Right ventricle myocardium superior (tissue), 1 donor: ENCODE measurements around the gene OR2T35. TPM values are rescaled to one million over a fixed set of nuclear protein-coding genes. Genes with fewer than 3 reads are reported as not detected.

Experiments
- ATAC-seq: fragments of 200-7000 bp; cut with Tn5 transposase; one replicate; pipeline ENCODE4 v1.9.1; 2020; ENCODE audit warnings: mild to moderate bottlenecking; ENCODE audit not compliant: poor library complexity
- DNase-seq: peaks from one replicate; pipeline ENCODE4 v3.0.0-alpha.2; 2020
- intact Hi-C: fragments of 100-400 bp; cut with DNase I; formaldehyde crosslinking; loops from one replicate; pipeline ENCODE4 v1.11.2; 2022
- total RNA-seq: library from RNA; stranded (reverse); fragmentation: NEBNext Ultra II Directional; extraction: Animal tissue kit (Norgen Biotek cat#: 25700); gene quantifications from one replicate; pipeline ENCODE4 v1.2.1, GENCODE V29; 2021
- donor health status: DM: no; HTN: yes; CAD: no; lungs with severe emphysema.

Gene OR2T35
- total RNA-seq, 1 donor from 2014 or later = not detected

DNA sequence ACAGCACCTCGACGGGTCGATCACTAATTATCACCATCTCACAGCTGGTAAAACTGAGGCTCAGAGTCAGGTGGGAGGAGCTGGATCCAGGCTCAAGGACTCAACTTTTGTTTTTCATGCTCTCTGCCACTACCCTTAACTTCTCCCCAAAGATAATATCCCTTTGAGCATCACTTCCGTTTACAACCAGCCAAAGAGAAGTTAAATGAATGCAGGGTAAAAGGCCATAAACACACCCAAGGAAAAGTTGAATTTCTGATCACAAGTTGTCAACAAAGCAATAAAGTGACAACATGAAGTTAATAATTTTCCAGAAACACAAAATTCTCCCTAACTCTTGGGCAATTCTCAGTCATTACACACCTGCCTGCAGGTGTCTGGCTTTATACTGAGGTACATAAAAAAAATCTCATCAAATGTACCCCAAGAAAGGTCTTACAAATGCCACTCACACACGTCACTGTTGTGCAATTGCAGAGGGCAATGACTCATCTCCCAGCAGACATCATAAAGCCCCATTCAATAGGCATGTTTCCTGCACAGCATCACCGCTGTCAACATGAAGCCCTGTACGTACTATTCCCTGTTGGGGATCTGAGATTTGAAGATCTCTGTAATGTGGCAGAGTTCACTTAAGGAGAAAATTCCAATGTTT lies 13.6 kb downstream of the OR2T35 start:
- DNase-seq (no peak), ATAC-seq (no peak)
- intact Hi-C loops = no loop called here

DNA sequence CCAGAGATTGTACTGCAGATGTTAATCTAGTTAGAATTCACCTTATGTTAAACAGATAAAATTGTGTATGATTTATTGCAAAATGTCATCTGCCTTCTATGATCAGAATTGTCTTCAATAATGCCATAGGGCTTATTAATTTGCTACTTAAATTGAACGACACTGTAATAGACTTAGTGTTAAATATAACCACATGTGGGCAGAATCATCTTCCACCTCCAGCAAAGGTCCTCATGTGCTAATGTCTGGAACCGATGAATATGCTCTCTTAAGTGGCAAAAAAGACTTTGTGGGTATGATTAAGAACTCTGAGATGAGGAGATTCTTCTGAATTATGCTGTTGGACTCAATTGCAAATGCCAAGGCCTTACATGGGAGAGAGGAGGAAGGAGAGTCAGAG lies 14.5 kb downstream of the OR2T35 start:
- intact Hi-C loops = no loop called here
- no peak for DNase-seq
- ATAC-seq = no peak

DNA sequence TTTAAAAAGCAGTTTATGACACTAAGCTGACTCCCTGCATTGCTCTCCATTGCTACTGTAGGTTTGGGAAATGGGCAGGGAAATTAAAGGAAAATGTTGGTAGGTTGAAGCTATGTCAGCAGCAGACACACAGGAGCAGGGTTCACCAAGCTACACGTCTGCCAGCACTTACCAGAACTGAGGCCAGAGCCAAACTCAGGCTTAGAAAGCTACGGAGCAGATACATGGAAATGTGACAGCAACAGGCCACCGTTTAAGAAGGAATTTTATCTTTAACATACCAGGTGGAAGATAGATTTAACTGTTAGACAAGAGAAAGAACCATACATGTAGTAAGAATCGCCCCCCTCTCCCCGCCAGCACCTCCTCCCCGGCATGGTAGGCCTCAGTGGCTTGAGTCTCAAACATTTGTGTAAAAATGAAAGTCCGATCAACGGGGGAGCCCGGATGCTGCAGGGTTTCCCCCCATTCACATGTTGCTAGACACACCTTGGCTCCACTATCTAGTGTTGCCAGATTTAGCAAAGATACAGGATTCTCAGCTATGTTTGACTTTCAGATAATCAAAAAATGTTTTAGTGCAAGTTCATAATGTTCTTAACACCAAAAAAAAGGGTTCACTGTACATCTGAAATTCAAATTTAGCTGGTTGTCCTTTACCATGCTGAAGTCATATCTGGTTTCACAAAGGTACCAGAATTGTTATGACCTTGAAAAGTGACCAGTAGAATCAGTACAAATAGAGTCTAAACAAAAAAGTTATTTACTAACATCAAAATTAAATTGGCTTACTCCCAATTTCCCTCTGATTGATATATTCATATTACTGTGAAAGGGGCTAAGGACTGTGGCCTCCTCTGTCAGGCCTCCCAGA lies 16.9 kb downstream of the OR2T35 start:
- no peak for DNase-seq
- no peak for ATAC-seq
- intact Hi-C loops = no loop called here

DNA sequence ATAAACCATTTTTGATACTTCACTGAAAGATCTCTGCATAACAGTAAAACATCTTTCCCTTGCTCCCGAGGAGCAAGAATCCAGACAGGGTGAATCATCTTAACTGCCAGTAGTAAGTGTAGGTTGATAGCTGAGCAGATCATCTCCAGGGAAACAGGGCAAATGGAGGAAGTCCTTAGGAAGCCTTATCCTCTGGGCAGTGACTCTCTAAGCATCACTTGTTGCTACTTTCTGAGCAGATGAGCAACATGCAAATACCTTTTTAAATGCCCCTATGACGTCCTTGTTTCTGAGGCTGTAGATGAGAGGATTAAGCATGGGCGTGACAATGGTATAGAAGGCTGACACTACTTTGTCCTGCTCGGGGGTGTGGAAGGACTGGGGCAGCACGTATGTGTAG lies 19.1 kb downstream of the OR2T35 start:
- DNase-seq = no peak
- intact Hi-C loops = no loop called here
- ATAC-seq = no peak

DNA sequence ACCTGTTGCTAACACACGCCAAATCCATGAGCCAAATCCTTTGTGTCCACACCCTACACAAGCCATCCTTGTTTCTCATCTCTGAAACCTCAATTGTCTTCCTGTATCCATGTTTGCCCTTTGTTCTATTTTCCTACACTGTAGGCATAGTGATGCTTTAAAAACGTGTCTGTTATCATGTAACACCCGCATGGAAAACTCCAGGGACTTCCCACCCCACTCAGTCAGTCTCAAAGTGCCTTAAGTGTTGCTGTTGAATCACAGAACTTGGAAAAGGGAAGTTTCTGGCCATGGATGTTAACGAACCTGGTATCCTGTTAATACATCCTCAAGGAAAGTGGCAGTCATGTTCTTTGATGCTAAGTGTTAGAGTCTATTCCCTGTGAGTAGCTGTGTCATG lies 19.9 kb downstream of the OR2T35 start:
- DNase-seq (no peak), ATAC-seq (no peak)
- intact Hi-C loops = no loop called here

DNA sequence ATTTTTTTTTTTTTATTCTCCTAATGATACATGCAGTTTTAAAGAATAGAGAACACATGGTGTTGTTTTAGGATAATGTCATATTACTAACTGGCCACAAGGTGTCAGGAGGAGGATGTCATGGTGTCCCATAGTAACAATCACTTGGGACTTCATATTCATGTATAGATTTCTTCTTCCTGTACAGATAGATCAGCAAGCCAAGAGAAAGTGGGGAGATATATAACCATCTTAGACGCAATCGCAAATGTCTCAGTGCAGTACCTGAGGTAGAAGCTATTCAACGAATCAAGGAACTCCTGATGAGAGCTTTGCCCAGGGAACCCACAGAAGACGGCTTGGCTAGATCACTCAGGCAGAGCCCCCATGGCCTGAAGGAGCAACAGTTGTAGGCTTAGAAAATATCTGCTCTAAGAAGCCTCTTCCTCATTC lies 22.5 kb downstream of the OR2T35 start:
- ATAC-seq (peak; percentile 68), DNase-seq (no peak)
- intact Hi-C loops = loop anchor here (2.0 kb wide), 1 partner anchor 184 kb away; no protein-coding TSS in a partner anchor

DNA sequence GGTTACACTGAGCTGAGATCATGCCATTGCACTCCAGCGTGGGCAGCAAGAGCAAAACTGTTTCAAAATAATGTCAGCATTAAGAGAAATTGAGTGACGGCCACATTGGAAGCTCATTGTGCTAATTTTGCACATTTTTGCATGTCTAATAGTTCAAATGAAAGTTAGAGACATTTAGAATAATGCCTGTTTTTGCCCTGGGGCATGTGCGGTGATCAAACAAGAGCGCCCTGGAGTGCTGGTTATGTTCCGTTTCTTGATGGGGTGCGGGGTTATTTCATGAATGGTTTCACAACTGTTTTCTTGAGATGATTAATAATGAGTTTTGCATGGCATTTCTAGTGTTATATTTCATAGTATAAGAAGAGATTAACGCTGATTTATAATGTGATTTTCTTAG lies 23.3 kb downstream of the OR2T35 start:
- intact Hi-C loops = loop anchor here (2.0 kb wide), 1 partner anchor 185 kb away; no protein-coding TSS in a partner anchor
- DNase-seq (no peak), ATAC-seq (no peak)

DNA sequence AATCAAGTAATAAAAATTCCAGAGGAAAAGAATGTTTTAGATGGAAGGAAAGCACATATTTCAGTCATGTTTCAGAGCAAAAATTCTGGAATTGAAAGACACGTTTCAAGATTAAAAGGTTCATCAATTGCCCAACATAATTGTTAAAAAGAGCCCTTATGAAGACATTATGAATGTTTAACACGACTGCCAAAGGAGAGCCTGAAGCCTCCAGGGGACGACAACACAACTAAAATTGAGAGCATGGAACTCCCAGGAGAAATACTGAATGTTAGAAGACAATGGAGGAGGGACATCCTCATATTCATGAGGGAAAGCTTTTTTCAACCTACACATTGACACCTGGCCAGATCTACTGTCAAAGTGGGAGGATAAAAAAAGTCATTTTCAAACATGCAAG lies 26.2 kb downstream of the OR2T35 start:
- intact Hi-C loops = no loop called here
- ATAC-seq (no peak), DNase-seq (peak; percentile 58)

DNA sequence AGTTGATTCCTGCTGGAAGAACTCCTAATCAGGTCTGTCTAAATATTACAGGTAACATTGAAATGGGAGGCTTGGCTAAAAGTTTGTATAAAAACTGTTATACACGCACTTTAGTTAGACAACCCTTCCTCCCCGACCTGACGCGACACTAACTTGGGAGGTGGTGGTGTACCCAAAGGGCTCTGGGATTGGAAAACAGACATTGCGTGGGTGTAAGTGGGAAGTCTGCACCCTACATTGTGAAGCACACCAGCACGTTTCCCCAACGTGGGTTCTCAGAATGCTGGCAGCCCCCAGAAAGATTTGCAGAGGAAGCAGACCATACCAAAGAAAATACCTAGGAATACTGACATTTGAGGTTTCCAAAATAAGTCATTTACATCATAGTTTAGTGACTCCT lies 27.0 kb downstream of the OR2T35 start:
- DNase-seq (no peak), ATAC-seq (no peak)
- intact Hi-C loops = no loop called here

DNA sequence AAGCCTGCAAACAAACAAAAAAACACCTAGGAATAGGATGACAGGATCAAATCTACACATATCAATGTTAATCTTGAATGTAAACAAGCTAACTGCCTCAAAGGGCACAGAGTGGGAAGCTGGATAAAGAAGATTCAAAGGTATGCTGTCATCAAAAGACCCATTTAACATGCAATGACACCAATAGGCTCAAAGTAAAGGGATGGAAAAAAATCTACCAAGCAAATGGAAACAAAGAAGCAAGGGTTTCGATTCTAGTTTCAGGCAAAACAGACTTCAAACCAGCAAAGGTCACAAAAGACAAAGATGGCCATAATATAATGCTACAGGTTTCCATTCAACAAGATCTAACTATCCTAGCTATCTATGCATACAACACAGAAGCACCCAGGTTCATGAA lies 31.3 kb downstream of the OR2T35 start:
- intact Hi-C loops = no loop called here
- ATAC-seq (no peak), DNase-seq (no peak)

DNA sequence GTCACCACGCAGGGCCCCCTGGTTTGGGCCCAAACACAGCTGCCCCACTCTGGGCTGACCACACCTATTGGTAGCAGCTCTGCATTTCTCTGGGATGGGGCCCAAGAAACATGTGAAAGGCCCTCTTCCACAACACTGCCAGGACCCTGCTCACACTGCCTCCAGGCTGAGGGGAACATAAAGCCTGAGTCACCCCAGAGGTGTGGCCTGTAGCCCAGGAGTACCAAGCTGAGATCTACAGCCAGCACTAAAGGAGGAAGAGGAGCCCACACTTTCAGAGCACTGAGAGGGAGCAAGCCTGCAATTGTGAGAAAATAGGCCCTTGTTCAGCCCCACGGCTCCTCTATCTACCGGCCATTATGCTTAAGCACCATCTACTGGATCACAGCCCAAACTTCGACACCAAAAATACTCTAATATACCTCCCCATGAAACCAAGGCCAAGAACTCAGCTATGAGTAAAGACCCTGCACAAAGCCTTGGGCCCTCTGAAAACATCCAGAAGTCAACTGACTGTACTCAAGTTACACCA lies 33.1 kb downstream of the OR2T35 start:
- DNase-seq = no peak
- ATAC-seq = no peak
- intact Hi-C loops = no loop called here

DNA sequence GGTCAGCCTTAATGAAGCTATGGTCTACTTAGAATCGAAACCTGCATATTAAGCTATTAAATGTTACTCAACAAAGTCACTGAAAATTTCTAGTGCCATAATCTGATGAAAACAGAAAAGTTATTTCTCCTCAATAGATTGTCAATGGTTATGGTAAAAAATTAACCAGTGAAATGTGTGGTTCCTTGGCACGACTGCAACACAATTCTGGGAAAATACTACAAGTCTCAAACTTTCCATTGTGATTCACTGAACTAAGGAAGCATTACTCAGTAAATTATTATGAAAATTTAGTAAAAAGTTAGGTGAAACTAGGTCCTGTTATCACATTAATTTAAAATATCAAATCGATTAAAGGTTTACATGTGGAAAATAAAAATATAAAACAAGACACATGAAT lies 34.8 kb downstream of the OR2T35 start:
- ATAC-seq (no peak), DNase-seq (no peak)
- intact Hi-C loops = no loop called here

DNA sequence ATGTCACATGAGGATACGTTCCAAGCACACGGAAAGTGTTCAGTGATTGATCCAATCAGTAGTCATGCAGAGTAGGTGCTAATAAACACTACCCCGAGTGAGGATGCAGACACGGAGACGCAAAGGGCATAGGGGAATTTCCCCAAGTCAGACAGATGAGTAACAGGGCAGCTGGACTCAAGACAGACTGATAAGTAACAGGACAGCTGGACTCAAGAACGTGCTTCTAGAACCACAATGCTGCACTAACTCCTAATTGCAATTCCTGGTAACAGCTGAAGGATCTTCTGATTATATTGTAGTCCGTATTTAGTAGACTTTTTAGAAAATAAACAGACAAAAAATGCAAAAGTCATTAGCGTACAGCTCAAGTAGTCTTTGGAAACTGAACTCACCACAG lies 45.7 kb downstream of the OR2T35 start:
- intact Hi-C loops = no loop called here
- ATAC-seq = no peak
- no peak for DNase-seq

DNA sequence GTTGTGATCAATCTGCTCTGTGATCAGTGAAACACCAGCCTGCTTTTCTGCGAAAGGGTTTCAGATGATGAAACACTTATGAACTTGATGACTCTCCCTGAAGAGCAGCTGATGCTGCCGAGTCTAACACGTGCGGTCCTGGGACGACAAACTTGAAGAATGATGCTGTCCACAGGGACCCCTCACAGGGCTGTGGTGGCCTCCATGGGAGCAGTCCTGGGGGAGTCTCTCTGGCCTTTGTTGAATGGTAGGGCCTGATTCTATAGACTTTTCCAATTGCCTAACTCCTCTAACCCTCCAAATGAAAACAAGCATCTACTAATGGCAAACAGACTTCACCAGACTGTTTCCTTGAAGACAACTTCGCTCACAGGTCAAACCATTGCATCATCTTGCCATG lies 47.5 kb downstream of the OR2T35 start, which contains the start of gene OR2T10:
Gene OR2T10 (minus strand): TSS at position 112 of the 400 bp plus-strand sequence. CDS start 3,932 bp downstream, outside the sequence.
- intact Hi-C loops = no loop called here
- ATAC-seq (no peak), DNase-seq (no peak)

DNA sequence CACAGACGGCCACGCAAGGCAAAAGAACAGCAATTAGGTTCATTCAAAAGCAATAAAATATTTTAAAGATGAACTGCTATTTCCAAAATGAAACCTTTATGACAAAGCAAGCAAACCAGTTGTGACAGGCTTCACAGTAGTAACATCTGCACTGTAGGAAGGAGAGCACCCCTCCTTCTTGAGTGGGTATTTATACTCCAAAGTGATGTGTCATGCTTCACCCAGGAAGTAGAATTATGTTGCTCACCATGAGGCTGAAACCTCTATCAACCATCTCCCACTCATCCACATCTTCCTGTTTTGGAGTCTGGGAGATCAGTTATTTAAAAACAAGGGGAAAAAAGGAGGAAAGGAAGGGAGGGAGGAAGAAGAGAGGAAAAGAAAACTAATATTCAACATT lies 48.5 kb downstream of the OR2T35 start:
- ATAC-seq = no peak
- no peak for DNase-seq
- intact Hi-C loops = no loop called here

DNA sequence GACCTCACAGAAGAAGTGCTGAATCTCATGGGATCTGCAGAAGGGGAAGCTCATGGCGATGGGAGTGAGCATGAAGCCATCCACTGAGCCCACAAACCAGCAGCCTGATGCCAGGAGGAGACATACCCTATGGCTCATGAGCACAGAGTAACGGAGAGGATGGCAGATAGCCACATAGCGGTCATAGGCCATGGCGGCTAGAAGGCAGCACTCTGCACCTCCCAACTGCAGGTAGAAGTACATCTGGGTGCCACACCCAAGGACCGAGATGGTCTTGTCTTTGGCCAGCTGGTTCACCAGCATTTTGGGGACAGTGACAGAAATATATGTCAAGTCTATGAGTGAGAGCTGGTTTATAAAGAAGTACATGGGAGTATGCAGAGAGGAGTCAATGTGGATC lies 51.9 kb downstream of the OR2T35 start:
- intact Hi-C loops = no loop called here
- DNase-seq = no peak
- no peak for ATAC-seq

DNA sequence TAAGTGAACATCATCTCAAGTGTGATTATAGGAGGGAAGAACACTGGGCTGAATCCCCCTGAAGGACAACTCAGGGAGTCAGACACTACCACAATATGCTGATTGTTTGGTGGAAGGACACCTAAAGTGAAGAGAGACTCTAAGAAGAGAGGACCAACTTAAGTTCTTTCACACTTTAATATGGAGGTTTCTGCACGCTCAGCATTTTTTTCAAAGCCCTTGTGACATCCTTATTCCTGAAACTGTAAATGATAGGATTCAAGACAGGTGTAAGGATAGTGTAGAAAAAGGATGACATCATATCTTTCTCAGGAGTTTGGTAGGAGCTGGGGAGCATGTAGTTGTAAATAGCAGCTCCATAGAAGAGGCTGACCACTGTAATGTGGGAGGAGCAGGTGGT lies 52.4 kb downstream of the OR2T35 start:
- DNase-seq (no peak), ATAC-seq (no peak)
- intact Hi-C loops = no loop called here

DNA sequence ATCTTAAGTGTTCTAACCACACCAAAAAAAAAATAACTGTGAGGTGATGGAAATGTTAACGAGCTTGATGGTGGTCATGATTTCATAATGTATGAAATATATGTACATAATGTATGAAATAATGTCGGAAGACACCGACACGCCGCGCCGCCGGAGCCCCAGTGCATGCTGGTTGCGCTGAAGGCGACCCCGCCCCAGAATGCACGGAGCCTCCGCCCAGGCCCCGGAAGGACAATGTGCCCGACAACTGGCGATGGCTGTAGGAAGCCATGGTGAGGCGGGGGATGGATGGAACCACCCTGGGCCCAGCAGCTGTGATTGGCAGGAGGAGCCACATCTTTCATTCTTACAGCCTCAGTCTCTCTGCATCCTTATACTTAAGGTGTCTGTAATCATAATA lies 55.0 kb downstream of the OR2T35 start:
- intact Hi-C loops = no loop called here
- no peak for DNase-seq
- no peak for ATAC-seq

DNA sequence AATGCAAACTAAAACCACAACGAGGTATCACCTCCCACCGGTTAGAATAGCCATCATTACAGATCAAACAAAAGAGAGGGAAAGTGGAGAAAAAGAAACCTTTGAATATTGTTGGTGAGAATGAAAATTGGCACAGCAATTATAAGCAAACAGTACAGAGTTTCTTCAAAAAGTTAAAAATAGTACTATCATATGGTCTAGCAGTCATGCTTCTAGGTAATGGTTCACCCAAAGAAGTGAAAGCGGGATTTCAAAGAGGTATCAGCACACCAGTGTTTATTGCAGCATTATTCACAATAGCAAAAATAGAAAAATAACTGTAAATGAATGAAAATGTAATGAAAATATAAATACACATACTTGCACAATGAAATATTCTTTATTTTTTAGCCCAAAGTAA lies 55.7 kb downstream of the OR2T35 start:
- ATAC-seq (no peak), DNase-seq (no peak)
- intact Hi-C loops = no loop called here
